ENCODE measurements around the gene CCZ1B.
"Not testable (repeated sequence)": the region's sequence is repeated elsewhere in the genome, so short reads cannot be mapped to it uniquely, and the experiment has no call there.

- not testable (repeated sequence) for TF ChIP-seq POLR2A (IDR thresholded peaks at IDR 0.05; ENCODE audit: extremely low read depth, insufficient read length); MYC (IDR thresholded peaks at IDR 0.05; ENCODE audit: low read depth, low read length)
- TF ChIP-seq, protein P1, sequence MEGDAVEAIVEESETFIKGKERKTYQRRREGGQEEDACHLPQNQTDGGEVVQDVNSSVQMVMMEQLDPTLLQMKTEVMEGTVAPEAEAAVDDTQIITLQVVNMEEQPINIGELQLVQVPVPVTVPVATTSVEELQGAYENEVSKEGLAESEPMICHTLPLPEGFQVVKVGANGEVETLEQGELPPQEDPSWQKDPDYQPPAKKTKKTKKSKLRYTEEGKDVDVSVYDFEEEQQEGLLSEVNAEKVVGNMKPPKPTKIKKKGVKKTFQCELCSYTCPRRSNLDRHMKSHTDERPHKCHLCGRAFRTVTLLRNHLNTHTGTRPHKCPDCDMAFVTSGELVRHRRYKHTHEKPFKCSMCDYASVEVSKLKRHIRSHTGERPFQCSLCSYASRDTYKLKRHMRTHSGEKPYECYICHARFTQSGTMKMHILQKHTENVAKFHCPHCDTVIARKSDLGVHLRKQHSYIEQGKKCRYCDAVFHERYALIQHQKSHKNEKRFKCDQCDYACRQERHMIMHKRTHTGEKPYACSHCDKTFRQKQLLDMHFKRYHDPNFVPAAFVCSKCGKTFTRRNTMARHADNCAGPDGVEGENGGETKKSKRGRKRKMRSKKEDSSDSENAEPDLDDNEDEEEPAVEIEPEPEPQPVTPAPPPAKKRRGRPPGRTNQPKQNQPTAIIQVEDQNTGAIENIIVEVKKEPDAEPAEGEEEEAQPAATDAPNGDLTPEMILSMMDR (IDR thresholded peaks at IDR 0.05; ENCODE audit: low read depth, low read length) = not testable (repeated sequence)
- TF ChIP-seq, protein P2, sequence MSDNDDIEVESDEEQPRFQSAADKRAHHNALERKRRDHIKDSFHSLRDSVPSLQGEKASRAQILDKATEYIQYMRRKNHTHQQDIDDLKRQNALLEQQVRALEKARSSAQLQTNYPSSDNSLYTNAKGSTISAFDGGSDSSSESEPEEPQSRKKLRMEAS (IDR thresholded peaks at IDR 0.05; ENCODE audit: low read depth, low read length) = not testable (repeated sequence)
These were observed 21.7 kb upstream of the CCZ1B start for GRCh38 chr7:6847751-6848150.

All from NB4 (cell line).